H9 (cell line): Measurements from ENCODE around the gene ARPC4. TPM values are rescaled to one million over a fixed set of nuclear protein-coding genes. Genes with fewer than 3 reads are reported as not detected.

ENCODE experiments used
- DNase-seq: peaks from one replicate; pipeline ENCODE4 v3.0.0-alpha.2; 2017
- H2AFZ ChIP-seq: one replicate; pipeline ENCODE4 v1.6.1; 2013; ENCODE audit warnings: mild to moderate bottlenecking, low read length, control low read depth, moderate library complexity
- H2AK5ac ChIP-seq: 2 replicates; pipeline ENCODE4 v1.6.1; 2013; ENCODE audit warnings: low read length, control low read depth, mixed read lengths; ENCODE audit not compliant: insufficient read length
- H2BK120ac ChIP-seq: one replicate; pipeline ENCODE4 v1.6.1; 2013; ENCODE audit warnings: low read depth, mild to moderate bottlenecking, low read length, control low read depth, inconsistent platforms; ENCODE audit not compliant: poor library complexity, severe bottlenecking
- H2BK12ac ChIP-seq: 2 replicates; pipeline ENCODE4 v1.6.1; 2013; ENCODE audit warnings: low read length, control low read depth, mixed read lengths, low read depth; ENCODE audit not compliant: insufficient read length
- H2BK15ac ChIP-seq: 2 replicates; pipeline ENCODE4 v1.6.1; 2013; ENCODE audit warnings: low read depth, low read length, control low read depth
- H2BK20ac ChIP-seq: one replicate; pipeline ENCODE4 v1.6.1; 2013; ENCODE audit warnings: low read depth, mild to moderate bottlenecking, low read length, control low read depth, inconsistent platforms; ENCODE audit not compliant: poor library complexity, severe bottlenecking
- H2BK5ac ChIP-seq: 2 replicates; pipeline ENCODE4 v1.6.1; 2013; ENCODE audit warnings: low read length, control low read depth, mixed read lengths; ENCODE audit not compliant: insufficient read length
- H3K14ac ChIP-seq: 2 replicates; pipeline ENCODE4 v1.6.1; 2013; ENCODE audit warnings: low read length, control low read depth; ENCODE audit not compliant: insufficient read depth
- H3K18ac ChIP-seq: 2 replicates; pipeline ENCODE4 v1.6.1; 2013; ENCODE audit warnings: low read depth, mild to moderate bottlenecking, mixed read lengths, low read length, control low read depth; ENCODE audit not compliant: insufficient read length
- H3K23ac ChIP-seq: 2 replicates; pipeline ENCODE4 v1.6.1; 2013; ENCODE audit warnings: low read length, control low read depth, mixed read lengths, low read depth; ENCODE audit not compliant: insufficient read length
- H3K23me2 ChIP-seq: 2 replicates; pipeline ENCODE4 v1.6.1; 2013; ENCODE audit warnings: low read depth, mild to moderate bottlenecking, mixed read lengths, low read length, control low read depth; ENCODE audit not compliant: insufficient read length, poor library complexity, severe bottlenecking
- H3K27ac ChIP-seq: 2 replicates; pipeline ENCODE4 v1.5.1; 2013; ENCODE audit warnings: low read length, control low read depth, mixed read lengths, low read depth; ENCODE audit not compliant: insufficient read length
- H3K27me3 ChIP-seq: 2 replicates; pipeline ENCODE4 v1.6.1; 2013; ENCODE audit warnings: low read length, control low read depth, inconsistent platforms; ENCODE audit not compliant: insufficient read depth
- H3K4ac ChIP-seq: 2 replicates; pipeline ENCODE4 v1.6.1; 2013; ENCODE audit warnings: low read depth, mild to moderate bottlenecking, control low read depth, inconsistent platforms, low read length, moderate library complexity
- H3K4me1 ChIP-seq: 2 replicates; pipeline ENCODE4 v1.6.1; 2013; ENCODE audit warnings: low read length, control low read depth, inconsistent platforms; ENCODE audit not compliant: insufficient read depth
- H3K4me2 ChIP-seq: 2 replicates; pipeline ENCODE4 v1.6.1; 2013; ENCODE audit warnings: low read length, control low read depth, mixed read lengths; ENCODE audit not compliant: insufficient read length, insufficient read depth
- H3K56ac ChIP-seq: 2 replicates; pipeline ENCODE4 v1.6.1; 2013; ENCODE audit warnings: low read depth, mild to moderate bottlenecking, mixed read lengths, low read length, control low read depth; ENCODE audit not compliant: insufficient read length
- H3K79me1 ChIP-seq: 2 replicates; pipeline ENCODE4 v1.6.1; 2013; ENCODE audit warnings: low read depth, mild to moderate bottlenecking, moderate library complexity, low read length, control low read depth, inconsistent platforms; ENCODE audit not compliant: insufficient read depth, poor library complexity, severe bottlenecking
- H3K79me2 ChIP-seq: 2 replicates; pipeline ENCODE4 v1.6.1; 2013; ENCODE audit warnings: low read length, control low read depth, inconsistent platforms; ENCODE audit not compliant: insufficient read depth
- H3K9ac ChIP-seq: 2 replicates; pipeline ENCODE4 v1.6.1; 2013; ENCODE audit warnings: low read length, control low read depth, mixed read lengths; ENCODE audit not compliant: insufficient read length; ENCODE audit errors: extremely low read depth
- H3K9me3 ChIP-seq: one replicate; pipeline ENCODE4 v1.6.1; 2013; ENCODE audit warnings: low read depth, low read length, inconsistent platforms; ENCODE audit not compliant: control insufficient read depth
- H3T11ph ChIP-seq: one replicate; pipeline ENCODE4 v1.6.1; 2013; ENCODE audit warnings: mild to moderate bottlenecking, low read length, control low read depth, inconsistent platforms
- H4K20me1 ChIP-seq: one replicate; pipeline ENCODE4 v1.6.1; 2013; ENCODE audit not compliant: control insufficient read depth, insufficient read length, insufficient read depth
- H4K5ac ChIP-seq: 2 replicates; pipeline ENCODE4 v1.6.1; 2013; ENCODE audit warnings: low read depth, mild to moderate bottlenecking, mixed read lengths, low read length, control low read depth; ENCODE audit not compliant: insufficient read length
- H4K8ac ChIP-seq: replicated peaks from 2 replicates; pipeline ENCODE4 v1.6.1; 2013; ENCODE audit warnings: low read length, control low read depth, mixed read lengths, low read depth; ENCODE audit not compliant: insufficient read length
- H4K91ac ChIP-seq: 2 replicates; pipeline ENCODE4 v1.6.1; 2013; ENCODE audit warnings: low read depth, mild to moderate bottlenecking, moderate library complexity, mixed read lengths, low read length, control low read depth; ENCODE audit not compliant: insufficient read length
- H3K27ac Mint-ChIP-seq, 3 experiments: 2 replicates in 2 of 3; 3 replicates in 1 of 3; pipeline ENCODE4 v1.8.0; 2020 to 2021; ENCODE audit warnings: mixed read lengths in 3 of 3, mild to moderate bottlenecking in 1 of 3, moderate library complexity in 1 of 3
- H3K27me3 Mint-ChIP-seq: 2 replicates; pipeline ENCODE4 v1.8.0; 2021; ENCODE audit warnings: low read depth, mild to moderate bottlenecking, moderate library complexity, mixed read lengths
- H3K36me3 Mint-ChIP-seq, 3 experiments: 2 replicates in 2 of 3; 3 replicates in 1 of 3; pipeline ENCODE4 v1.8.0; 2020 to 2021; ENCODE audit warnings: low read depth in 3 of 3, mixed read lengths in 3 of 3; ENCODE audit not compliant: insufficient read depth in 1 of 3
- H3K4me1 Mint-ChIP-seq, 2 experiments: 2 replicates each; pipeline ENCODE4 v1.8.0; 2020; ENCODE audit warnings: mixed read lengths in 2 of 2
- H3K4me3 Mint-ChIP-seq, 2 experiments: 2 replicates in 1 of 2; 3 replicates in 1 of 2; pipeline ENCODE4 v1.8.0; 2020 to 2021; ENCODE audit warnings: mild to moderate bottlenecking in 2 of 2, mixed read lengths in 2 of 2, moderate library complexity in 1 of 2
- H3K9me3 Mint-ChIP-seq, 2 experiments: 2 replicates in 1 of 2; 3 replicates in 1 of 2; pipeline ENCODE4 v1.8.0; 2020; ENCODE audit warnings: mild to moderate bottlenecking in 2 of 2, mixed read lengths in 2 of 2, moderate library complexity in 1 of 2
- WGBS: extraction: QIAGEN DNeasy Blood & Tissue Kit; methylation state at CpG from one replicate; pipeline ENCODE4 v1.1.7; 2013; ENCODE audit warnings: missing lambda C conversion rate, low lambda C conversion rate, mixed read lengths; ENCODE audit not compliant: insufficient read length; ENCODE audit errors: extremely low coverage; 5-methylcytosine and 5-hydroxymethylcytosine counted together
- total RNA-seq: library from RNA; stranded (reverse); gene quantifications from 2 replicates; pipeline ENCODE4 v1.2.1, GENCODE V29; 2021
- TF ChIP-seq, protein P1 (sequence below): fragments of 200-600 bp; sonication (generic); conservative IDR thresholded peaks from 3 replicates; pipeline ENCODE4 v1.8.0; 2021; ENCODE audit warnings: antibody characterized with exemption, mild to moderate bottlenecking

Gene ARPC4
- total RNA-seq, 1 experiment from 2014 or later = 161 TPM

- Histone ChIP-seq H3K23me2 (peaks cover 5% of the 10 kb centered on the region), H2BK120ac (no peak overlapping the region), H2BK5ac (no peak overlapping the region), H2AFZ (no peak overlapping the region), H3K4me1 (no peaks in the 10 kb centered on the region), H2BK15ac (no peak overlapping the region), H4K5ac (no peak overlapping the region), H3K9ac (no peak overlapping the region), H2BK20ac (no peak overlapping the region), H3K4ac (no peak overlapping the region), H3T11ph (no peak overlapping the region), H4K8ac (no peak overlapping the region), H3K79me1 (no peaks in the 10 kb centered on the region), H3K23ac (no peak overlapping the region), H3K27ac (no peak overlapping the region), H4K20me1 (no peaks in the 10 kb centered on the region), H3K27me3 (no peaks in the 10 kb centered on the region), H3K79me2 (no peaks in the 10 kb centered on the region), H3K4me2 (no peak overlapping the region), H2BK12ac (no peak overlapping the region), H3K9me3 (no peaks in the 10 kb centered on the region), H2AK5ac (no peak overlapping the region), H3K14ac (no peak overlapping the region), H3K18ac (no peak overlapping the region), H3K56ac (no peak overlapping the region), H4K91ac (no peak overlapping the region)
- Mint-ChIP-seq H3K27ac (0 out of 7 replicates have a peak overlapping the region, but pooled peaks of 1 of the 3 experiments have one; percentile 67), H3K4me1 (peaks cover 6 to 9% of the 10 kb centered on the region in 2 experiments), H3K4me3 (no peak overlapping the region), H3K27me3 (peaks cover 6% of the 10 kb centered on the region; the same call in 1 of the 2 replicates), H3K9me3 (peaks cover 0 to 3% of the 10 kb centered on the region in 2 experiments; a peak in 1 of 5 replicates), H3K36me3 (peaks cover 11 to 14% (median 12%) of the 10 kb centered on the region in 3 experiments; a peak in 6 of 7 replicates)
- no CpG with 5 or more reads among the region's 6 CpGs for WGBS
- TF ChIP-seq, protein P1, sequence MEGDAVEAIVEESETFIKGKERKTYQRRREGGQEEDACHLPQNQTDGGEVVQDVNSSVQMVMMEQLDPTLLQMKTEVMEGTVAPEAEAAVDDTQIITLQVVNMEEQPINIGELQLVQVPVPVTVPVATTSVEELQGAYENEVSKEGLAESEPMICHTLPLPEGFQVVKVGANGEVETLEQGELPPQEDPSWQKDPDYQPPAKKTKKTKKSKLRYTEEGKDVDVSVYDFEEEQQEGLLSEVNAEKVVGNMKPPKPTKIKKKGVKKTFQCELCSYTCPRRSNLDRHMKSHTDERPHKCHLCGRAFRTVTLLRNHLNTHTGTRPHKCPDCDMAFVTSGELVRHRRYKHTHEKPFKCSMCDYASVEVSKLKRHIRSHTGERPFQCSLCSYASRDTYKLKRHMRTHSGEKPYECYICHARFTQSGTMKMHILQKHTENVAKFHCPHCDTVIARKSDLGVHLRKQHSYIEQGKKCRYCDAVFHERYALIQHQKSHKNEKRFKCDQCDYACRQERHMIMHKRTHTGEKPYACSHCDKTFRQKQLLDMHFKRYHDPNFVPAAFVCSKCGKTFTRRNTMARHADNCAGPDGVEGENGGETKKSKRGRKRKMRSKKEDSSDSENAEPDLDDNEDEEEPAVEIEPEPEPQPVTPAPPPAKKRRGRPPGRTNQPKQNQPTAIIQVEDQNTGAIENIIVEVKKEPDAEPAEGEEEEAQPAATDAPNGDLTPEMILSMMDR = no peak
- peak; percentile 24 for DNase-seq
Observed at GRCh38 chr3:9846231-9846630, 53.3 kb downstream of the ARPC4 start.
